Smooth muscle cell (in vitro differentiated cells): ENCODE measurements around the gene TMEM266. TPM values are rescaled to one million over a fixed set of nuclear protein-coding genes. Genes with fewer than 3 reads are reported as not detected.

ENCODE experiments used
- DNase-seq: peaks from one replicate; lab custom pipeline; 2025; ENCODE audit not compliant: unreplicated experiment; lab: John Stamatoyannopoulos, UW
- H2AFZ ChIP-seq: fragments of 200-600 bp; sonication (generic); 2 replicates; pipeline ENCODE4 v1.6.0; 2016; ENCODE audit warnings: antibody characterized with exemption, low read depth, mild to moderate bottlenecking
- H3F3A ChIP-seq: fragments of 200-600 bp; sonication (generic); 2 replicates; pipeline ENCODE4 v1.6.0; 2017; ENCODE audit warnings: antibody characterized with exemption, low read depth
- H3K27ac ChIP-seq: fragments of 200-600 bp; sonication (generic); 2 replicates; pipeline ENCODE4 v1.5.1; 2016; ENCODE audit warnings: low read depth, mild to moderate bottlenecking
- H3K27me3 ChIP-seq: fragments of 200-600 bp; sonication (generic); 2 replicates; pipeline ENCODE4 v1.6.1; 2016; ENCODE audit warnings: low read depth, mild to moderate bottlenecking
- H3K36me3 ChIP-seq: fragments of 200-600 bp; sonication (generic); 2 replicates; pipeline ENCODE4 v1.5.1; 2016; ENCODE audit warnings: low read depth
- H3K4me1 ChIP-seq: fragments of 200-600 bp; sonication (generic); 2 replicates; pipeline ENCODE4 v1.5.1; 2016; ENCODE audit warnings: low read depth
- H3K4me2 ChIP-seq: fragments of 200-600 bp; sonication (generic); 2 replicates; pipeline ENCODE4 v1.6.0; 2016; ENCODE audit warnings: mild to moderate bottlenecking
- H3K4me3 ChIP-seq: fragments of 200-600 bp; sonication (generic); 2 replicates; pipeline ENCODE4 v1.5.1; 2016; ENCODE audit warnings: mild to moderate bottlenecking
- H3K79me2 ChIP-seq: fragments of 200-600 bp; sonication (generic); 2 replicates; pipeline ENCODE4 v1.6.0; 2016; ENCODE audit warnings: low read depth, mild to moderate bottlenecking
- H3K9ac ChIP-seq: fragments of 200-600 bp; sonication (generic); 2 replicates; pipeline ENCODE4 v1.6.0; 2016; ENCODE audit warnings: low read depth
- H3K9me3 ChIP-seq: fragments of 200-600 bp; sonication (generic); replicated peaks from 2 replicates; pipeline ENCODE4 v1.5.1; 2016; ENCODE audit warnings: low read depth
- H4K20me1 ChIP-seq: fragments of 200-600 bp; sonication (generic); 2 replicates; pipeline ENCODE4 v1.6.0; 2016; ENCODE audit warnings: low read depth
- WGBS: methylation state at CpG from one replicate; pipeline ENCODE4 v1.1.7; 2016; ENCODE audit warnings: low lambda C conversion rate; 5-methylcytosine and 5-hydroxymethylcytosine counted together
- polyA plus RNA-seq: library from polyadenylated mRNA; unstranded; fragments of >200 nt; fragmentation: Nextera tagmentation; extraction: Ambion mirVana; gene quantifications from 2 replicates; pipeline ENCODE4 v1.2.1, GENCODE V29; 2016
- total RNA-seq: library from RNA; depleted of rRNA; stranded (reverse); fragments of >200 nt; gene quantifications from 2 replicates; pipeline ENCODE4 v1.2.3, GENCODE V29; 2014
- TF ChIP-seq, protein P1 (sequence below): fragments of 200-600 bp; sonication (generic); IDR thresholded peaks from 2 replicates; pipeline ENCODE4 v1.5.1; 2017; ENCODE audit warnings: borderline replicate concordance, mild to moderate bottlenecking, antibody characterized with exemption; ENCODE audit not compliant: insufficient read depth, poor library complexity, severe bottlenecking

Gene TMEM266
- total and polyA plus RNA-seq, 2 experiments from 2014 or later: 0.27 TPM; not detected in 1

DNA sequence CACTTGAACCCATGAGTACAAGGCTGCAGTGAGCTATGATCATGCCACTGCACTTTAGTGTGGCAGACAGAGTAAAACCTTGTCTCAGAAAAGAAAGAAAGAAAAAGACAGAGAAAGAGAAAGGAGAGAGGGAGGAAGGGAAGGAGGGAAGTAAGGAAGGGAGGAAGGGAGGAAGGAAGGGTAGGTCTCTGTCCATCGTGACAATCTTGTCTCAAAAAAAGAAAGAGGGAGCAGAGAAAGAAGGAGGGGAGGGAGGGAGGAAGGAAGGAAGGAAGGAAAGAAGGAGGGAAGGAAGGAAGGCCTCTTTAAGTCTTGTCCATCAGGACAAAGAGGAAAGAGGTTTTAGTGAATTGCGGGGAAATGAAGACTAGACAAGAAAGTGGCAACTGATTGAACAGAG, 129.3 kb downstream of the TMEM266 start:
- H3K4me3 ChIP-seq: no peak overlapping the region
- TF ChIP-seq, protein P1, sequence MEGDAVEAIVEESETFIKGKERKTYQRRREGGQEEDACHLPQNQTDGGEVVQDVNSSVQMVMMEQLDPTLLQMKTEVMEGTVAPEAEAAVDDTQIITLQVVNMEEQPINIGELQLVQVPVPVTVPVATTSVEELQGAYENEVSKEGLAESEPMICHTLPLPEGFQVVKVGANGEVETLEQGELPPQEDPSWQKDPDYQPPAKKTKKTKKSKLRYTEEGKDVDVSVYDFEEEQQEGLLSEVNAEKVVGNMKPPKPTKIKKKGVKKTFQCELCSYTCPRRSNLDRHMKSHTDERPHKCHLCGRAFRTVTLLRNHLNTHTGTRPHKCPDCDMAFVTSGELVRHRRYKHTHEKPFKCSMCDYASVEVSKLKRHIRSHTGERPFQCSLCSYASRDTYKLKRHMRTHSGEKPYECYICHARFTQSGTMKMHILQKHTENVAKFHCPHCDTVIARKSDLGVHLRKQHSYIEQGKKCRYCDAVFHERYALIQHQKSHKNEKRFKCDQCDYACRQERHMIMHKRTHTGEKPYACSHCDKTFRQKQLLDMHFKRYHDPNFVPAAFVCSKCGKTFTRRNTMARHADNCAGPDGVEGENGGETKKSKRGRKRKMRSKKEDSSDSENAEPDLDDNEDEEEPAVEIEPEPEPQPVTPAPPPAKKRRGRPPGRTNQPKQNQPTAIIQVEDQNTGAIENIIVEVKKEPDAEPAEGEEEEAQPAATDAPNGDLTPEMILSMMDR: no peak
- 68% methylated on average over 2 of the region's 2 CpGs for WGBS

DNA sequence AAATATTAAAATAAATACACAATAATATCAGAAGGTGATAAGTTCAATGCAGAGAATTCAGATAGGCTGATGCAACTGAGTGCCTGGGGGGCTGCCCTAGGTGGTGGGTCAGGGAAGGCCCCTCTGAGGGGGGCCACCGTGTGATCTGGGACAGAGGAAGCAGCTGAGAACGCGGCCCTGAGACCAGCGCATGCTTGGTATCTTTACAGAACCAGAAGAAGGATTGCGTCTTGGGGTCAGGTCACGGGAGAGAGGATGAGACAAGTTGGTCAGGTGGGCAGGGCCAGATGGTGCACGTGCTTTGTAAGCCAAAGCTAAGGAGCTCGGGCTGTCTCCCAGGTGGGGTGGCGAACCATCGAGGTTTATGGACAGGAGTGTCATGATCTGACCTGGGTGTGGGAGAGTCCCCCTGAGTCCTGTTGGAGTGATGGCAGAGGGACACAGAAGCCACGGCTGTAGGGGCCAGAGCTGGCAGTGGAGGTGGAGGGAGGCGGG, 130.3 kb downstream of the TMEM266 start:
- H3K27ac ChIP-seq: no peak overlapping the region
- H4K20me1 ChIP-seq: no peaks in the 10 kb centered on the region
- H3K4me3 ChIP-seq: no peak overlapping the region
- peaks cover 6% of the 10 kb centered on the region for H3K27me3 ChIP-seq
- H3K4me1 ChIP-seq: no peaks in the 10 kb centered on the region
- no peak overlapping the region for H3K4me2 ChIP-seq
- WGBS: 74% methylated on average over 12 of the region's 12 CpGs
- H3K36me3 ChIP-seq: no peaks in the 10 kb centered on the region
- no peaks in the 10 kb centered on the region for H3K9me3 ChIP-seq
- H3F3A ChIP-seq: no peaks in the 10 kb centered on the region
- no peak for DNase-seq
- H3K79me2 ChIP-seq: no peaks in the 10 kb centered on the region
- TF ChIP-seq, protein P1: no peak
- H3K9ac ChIP-seq: no peak overlapping the region
- no peak overlapping the region for H2AFZ ChIP-seq

More for the DNA sequence above, 129.3 kb downstream of the TMEM266 start:
- Histone ChIP-seq H3K9me3 (no peaks in the 10 kb centered on the region), H3K27ac (no peak overlapping the region), H3K4me1 (peaks cover 6% of the 10 kb centered on the region), H2AFZ (no peak overlapping the region), H4K20me1 (no peaks in the 10 kb centered on the region), H3K36me3 (no peaks in the 10 kb centered on the region), H3F3A (no peaks in the 10 kb centered on the region), H3K27me3 (peaks cover 6% of the 10 kb centered on the region), H3K9ac (no peak overlapping the region), H3K79me2 (no peaks in the 10 kb centered on the region), H3K4me2 (no peak overlapping the region)
- DNase-seq: no peak

DNA sequence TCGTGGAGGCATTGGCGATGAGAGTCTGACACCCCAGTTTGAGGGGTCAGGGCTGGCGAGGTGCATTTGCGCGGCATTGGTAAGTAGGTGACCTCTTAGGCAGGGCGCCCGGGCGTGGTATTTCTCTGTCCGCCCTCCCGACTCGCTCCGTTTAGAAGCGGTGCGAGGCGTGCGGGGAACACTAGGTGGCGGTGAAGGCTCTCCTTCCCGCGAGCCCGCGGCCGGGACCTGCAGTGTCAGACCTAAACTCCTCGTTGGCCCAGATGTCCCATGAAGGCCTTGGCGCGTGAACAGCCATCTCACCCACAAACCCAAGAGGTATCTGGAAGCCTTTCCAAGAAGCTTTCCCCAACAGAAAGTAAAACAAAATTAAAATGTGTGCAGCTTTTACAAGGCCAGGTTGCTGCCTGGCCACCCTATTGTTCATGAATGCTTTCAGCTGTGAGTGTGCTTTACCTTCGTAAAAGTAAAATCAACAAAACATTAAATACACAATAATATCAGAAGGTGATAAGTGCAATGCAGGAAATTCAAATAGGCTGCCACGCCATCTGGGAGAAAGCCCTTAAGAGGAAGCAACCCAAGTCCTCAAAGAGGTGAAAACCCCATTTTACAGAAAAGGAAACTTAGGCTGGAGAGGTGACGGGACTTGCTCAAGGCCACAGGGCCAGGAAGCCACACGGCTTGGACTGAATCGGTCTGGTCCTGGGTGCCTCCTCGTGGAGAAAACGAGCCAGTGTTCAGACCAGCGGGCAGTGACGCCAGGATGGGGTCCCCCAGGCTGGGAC, 131.2 kb downstream of the TMEM266 start:
- Histone ChIP-seq H4K20me1 (no peaks in the 10 kb centered on the region), H3K79me2 (no peaks in the 10 kb centered on the region), H3K4me1 (no peaks in the 10 kb centered on the region), H3K27me3 (peaks cover 6% of the 10 kb centered on the region), H3K27ac (no peak overlapping the region), H3K36me3 (no peaks in the 10 kb centered on the region), H3K4me2 (peak overlapping the region; percentile 82), H3K4me3 (peak overlapping the region; percentile 21), H3K9ac (no peak overlapping the region), H3F3A (no peaks in the 10 kb centered on the region), H2AFZ (no peak overlapping the region), H3K9me3 (no peaks in the 10 kb centered on the region)
- DNase-seq: peak; percentile 29
- WGBS: 28% methylated on average over 34 of the region's 34 CpGs
- TF ChIP-seq, protein P1: peak; percentile 76
